ENCODE measurements around the gene NCF1.
A peak's percentile ranks its signal among the peaks of the same experiment; 100 is the strongest.
"Not testable (repeated sequence)": the region's sequence is repeated elsewhere in the genome, so short reads cannot be mapped to it uniquely, and the experiment has no call there.

NCF1 gene

GRCh38 chr7:74788369-74789150 is 14.7 kb downstream of the NCF1 start:
- peak; percentile 97 for DNase-seq

- DNase-seq = not testable (repeated sequence)
These were observed 15.5 kb downstream of the NCF1 start for GRCh38 chr7:74789200-74789736.

GRCh38 chr7:74797848-74798622 is 24.2 kb downstream of the NCF1 start:
- DNase-seq = not testable (repeated sequence)

- not testable (repeated sequence) for DNase-seq
These were observed 24.8 kb downstream of the NCF1 start for GRCh38 chr7:74798644-74799043.

- not testable (repeated sequence) for DNase-seq
These were observed 42.1 kb downstream of the NCF1 start for GRCh38 chr7:74815882-74816281.

GRCh38 chr7:74820146-74820805 is 46.5 kb downstream of the NCF1 start:
- not testable (repeated sequence) for DNase-seq

- DNase-seq = not testable (repeated sequence)
These were observed 47.4 kb downstream of the NCF1 start for GRCh38 chr7:74821259-74821658.

GRCh38 chr7:74829959-74830358 is 56.1 kb downstream of the NCF1 start:
- not testable (repeated sequence) for DNase-seq

- not testable (repeated sequence) for DNase-seq
These were observed 56.6 kb downstream of the NCF1 start for GRCh38 chr7:74830411-74830810.
